GM12878 (cell line): ENCODE measurements around the gene ARMH1.

Experiments used
- ATF3 ChIP-seq: IDR thresholded peaks from 2 replicates; pipeline ENCODE4 v1.6.1; 2011; ENCODE audit warnings: low read depth, mild to moderate bottlenecking, low read length, moderate library complexity, borderline replicate concordance; ENCODE audit errors: extremely low read depth
- CTCF ChIP-seq, 3 experiments: IDR thresholded peaks in 2 of 3; conservative IDR thresholded peaks in 1 of 3; 2 replicates each; pipeline ENCODE4 v1.5.1; 2011; ENCODE audit warnings: low read depth in 3 of 3, low read length in 3 of 3, mild to moderate bottlenecking in 3 of 3, control low read depth in 2 of 3, moderate library complexity in 2 of 3, inconsistent platforms in 1 of 3, mixed read lengths in 1 of 3; ENCODE audit not compliant: control insufficient read depth in 2 of 3, insufficient read depth in 1 of 3; ENCODE audit errors: extremely low read depth in 1 of 3
- POLR2A ChIP-seq: IDR thresholded peaks from 2 replicates; pipeline ENCODE4 v1.6.1; 2011; ENCODE audit warnings: low read depth, mild to moderate bottlenecking, low read length
- RAD21 ChIP-seq: IDR thresholded peaks from 2 replicates; pipeline ENCODE4 v1.6.1; 2011; ENCODE audit warnings: mild to moderate bottlenecking, low read depth, low read length, moderate library complexity; ENCODE audit not compliant: insufficient read depth
- SIN3A ChIP-seq: IDR thresholded peaks from 2 replicates; pipeline ENCODE4 v1.6.1; 2012; ENCODE audit warnings: low read depth, low read length, improper control_type of control experiment
- TAF1 ChIP-seq: IDR thresholded peaks from 2 replicates; pipeline ENCODE4 v1.6.1; 2011; ENCODE audit warnings: mild to moderate bottlenecking, low read depth, low read length, borderline replicate concordance
- TF ChIP-seq, protein P1 (sequence below): fragments of 450-650 bp; formaldehyde crosslinking; IDR thresholded peaks from 2 replicates; pipeline ENCODE4 v1.4.0; 2022; ENCODE audit warnings: mild to moderate bottlenecking, moderate library complexity
- TF ChIP-seq, protein P2 (sequence below): IDR thresholded peaks from 2 replicates; pipeline ENCODE4 v1.6.1; 2012; ENCODE audit warnings: improper control_type of control experiment, low read depth, low read length; ENCODE audit not compliant: insufficient replicate concordance

DNA sequence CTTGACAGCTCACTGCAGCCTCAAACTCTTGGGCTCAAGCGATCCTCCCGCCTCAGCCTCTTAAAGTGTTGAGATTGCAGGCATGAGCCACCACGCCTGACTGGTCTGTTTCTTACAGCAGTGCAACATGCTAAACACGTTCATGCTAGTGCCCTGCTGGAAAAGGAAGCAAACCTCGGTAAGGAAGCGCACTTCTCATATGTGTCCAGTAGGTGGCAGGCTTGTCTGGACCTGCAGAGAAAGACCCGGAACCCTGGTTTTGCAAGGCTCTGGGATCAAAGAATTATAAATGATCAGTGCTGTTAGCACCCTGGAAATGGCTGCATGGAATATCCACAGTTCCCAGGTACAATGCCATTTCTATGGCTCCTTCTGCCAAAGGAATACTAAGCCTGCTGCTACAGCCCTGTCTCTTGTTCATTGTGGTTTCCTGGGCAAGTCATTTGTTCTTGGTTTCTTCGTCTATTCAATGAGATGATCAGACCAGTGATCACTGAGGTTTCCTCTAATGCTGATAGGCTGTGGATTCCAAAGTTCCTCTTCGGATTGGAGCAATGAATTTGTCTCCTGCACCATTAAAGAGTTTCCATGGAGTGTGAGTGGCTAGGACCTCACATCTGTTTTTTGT, 40.5 kb downstream of the ARMH1 start:
- TF ChIP-seq POLR2A (no peak), CTCF (IDR thresholded peaks at IDR 0.05 in 2 of 3, conservative IDR thresholded peaks at IDR 0.05 in 1 of 3; ENCODE audit: control insufficient read depth in 2 of 3, extremely low read depth in 1 of 3, insufficient read depth in 1 of 3, low read depth in 3 of 3, low read length in 3 of 3) (peak; percentile 89 to 96 (median 90)), SIN3A (no peak), RAD21 (peak; percentile 75), ATF3 (no peak), TAF1 (no peak)
- TF ChIP-seq, protein P1, sequence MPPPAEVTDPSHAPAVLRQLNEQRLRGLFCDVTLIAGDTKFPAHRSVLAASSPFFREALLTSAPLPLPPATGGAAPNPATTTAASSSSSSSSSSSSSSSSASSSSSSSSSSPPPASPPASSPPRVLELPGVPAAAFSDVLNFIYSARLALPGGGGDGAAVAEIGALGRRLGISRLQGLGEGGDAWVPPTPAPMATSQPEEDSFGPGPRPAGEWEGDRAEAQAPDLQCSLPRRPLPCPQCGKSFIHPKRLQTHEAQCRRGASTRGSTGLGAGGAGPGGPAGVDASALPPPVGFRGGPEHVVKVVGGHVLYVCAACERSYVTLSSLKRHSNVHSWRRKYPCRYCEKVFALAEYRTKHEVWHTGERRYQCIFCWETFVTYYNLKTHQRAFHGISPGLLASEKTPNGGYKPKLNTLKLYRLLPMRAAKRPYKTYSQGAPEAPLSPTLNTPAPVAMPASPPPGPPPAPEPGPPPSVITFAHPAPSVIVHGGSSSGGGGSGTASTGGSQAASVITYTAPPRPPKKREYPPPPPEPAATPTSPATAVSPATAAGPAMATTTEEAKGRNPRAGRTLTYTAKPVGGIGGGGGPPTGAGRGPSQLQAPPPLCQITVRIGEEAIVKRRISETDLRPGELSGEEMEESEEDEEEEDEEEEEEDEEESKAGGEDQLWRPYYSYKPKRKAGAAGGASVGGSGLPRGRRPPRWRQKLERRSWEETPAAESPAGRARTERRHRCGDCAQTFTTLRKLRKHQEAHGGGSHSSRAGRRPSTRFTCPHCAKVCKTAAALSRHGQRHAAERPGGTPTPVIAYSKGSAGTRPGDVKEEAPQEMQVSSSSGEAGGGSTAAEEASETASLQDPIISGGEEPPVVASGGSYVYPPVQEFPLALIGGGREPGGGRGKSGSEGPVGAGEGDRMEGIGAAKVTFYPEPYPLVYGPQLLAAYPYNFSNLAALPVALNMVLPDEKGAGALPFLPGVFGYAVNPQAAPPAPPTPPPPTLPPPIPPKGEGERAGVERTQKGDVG (CRISPR knock-in tag), result no peak
- TF ChIP-seq, protein P2, sequence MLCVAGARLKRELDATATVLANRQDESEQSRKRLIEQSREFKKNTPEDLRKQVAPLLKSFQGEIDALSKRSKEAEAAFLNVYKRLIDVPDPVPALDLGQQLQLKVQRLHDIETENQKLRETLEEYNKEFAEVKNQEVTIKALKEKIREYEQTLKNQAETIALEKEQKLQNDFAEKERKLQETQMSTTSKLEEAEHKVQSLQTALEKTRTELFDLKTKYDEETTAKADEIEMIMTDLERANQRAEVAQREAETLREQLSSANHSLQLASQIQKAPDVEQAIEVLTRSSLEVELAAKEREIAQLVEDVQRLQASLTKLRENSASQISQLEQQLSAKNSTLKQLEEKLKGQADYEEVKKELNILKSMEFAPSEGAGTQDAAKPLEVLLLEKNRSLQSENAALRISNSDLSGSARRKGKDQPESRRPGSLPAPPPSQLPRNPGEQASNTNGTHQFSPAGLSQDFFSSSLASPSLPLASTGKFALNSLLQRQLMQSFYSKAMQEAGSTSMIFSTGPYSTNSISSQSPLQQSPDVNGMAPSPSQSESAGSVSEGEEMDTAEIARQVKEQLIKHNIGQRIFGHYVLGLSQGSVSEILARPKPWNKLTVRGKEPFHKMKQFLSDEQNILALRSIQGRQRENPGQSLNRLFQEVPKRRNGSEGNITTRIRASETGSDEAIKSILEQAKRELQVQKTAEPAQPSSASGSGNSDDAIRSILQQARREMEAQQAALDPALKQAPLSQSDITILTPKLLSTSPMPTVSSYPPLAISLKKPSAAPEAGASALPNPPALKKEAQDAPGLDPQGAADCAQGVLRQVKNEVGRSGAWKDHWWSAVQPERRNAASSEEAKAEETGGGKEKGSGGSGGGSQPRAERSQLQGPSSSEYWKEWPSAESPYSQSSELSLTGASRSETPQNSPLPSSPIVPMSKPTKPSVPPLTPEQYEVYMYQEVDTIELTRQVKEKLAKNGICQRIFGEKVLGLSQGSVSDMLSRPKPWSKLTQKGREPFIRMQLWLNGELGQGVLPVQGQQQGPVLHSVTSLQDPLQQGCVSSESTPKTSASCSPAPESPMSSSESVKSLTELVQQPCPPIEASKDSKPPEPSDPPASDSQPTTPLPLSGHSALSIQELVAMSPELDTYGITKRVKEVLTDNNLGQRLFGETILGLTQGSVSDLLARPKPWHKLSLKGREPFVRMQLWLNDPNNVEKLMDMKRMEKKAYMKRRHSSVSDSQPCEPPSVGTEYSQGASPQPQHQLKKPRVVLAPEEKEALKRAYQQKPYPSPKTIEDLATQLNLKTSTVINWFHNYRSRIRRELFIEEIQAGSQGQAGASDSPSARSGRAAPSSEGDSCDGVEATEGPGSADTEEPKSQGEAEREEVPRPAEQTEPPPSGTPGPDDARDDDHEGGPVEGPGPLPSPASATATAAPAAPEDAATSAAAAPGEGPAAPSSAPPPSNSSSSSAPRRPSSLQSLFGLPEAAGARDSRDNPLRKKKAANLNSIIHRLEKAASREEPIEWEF, result no peak
